ENCODE results near the gene TNK2.
"Not testable (repeated sequence)": the region's sequence is repeated elsewhere in the genome, so short reads cannot be mapped to it uniquely, and the experiment has no call there.

TNK2 gene

GRCh38 chr3:195905970-195906864 lies 2.1 kb downstream of the TNK2 start:
- no peak for DNase-seq (ENCODE audit: extremely low spot score)
- TF ChIP-seq HDGF (IDR thresholded peaks at IDR 0.05; ENCODE audit: borderline replicate concordance) (no peak), L3MBTL2 (conservative IDR thresholded peaks at IDR 0.05) (no peak), SP1 (IDR thresholded peaks at IDR 0.05) (no peak), PKNOX1 (IDR thresholded peaks at IDR 0.05) (no peak), SUZ12 (IDR thresholded peaks at IDR 0.05) (no peak), FOXK2 (IDR thresholded peaks at IDR 0.05) (no peak), BHLHE40 (IDR thresholded peaks at IDR 0.05; ENCODE audit: borderline replicate concordance) (no peak), FOXA1 (IDR thresholded peaks at IDR 0.05) (no peak), ZNF384 (IDR thresholded peaks at IDR 0.05) (no peak), LEF1 (IDR thresholded peaks at IDR 0.05; ENCODE audit: borderline replicate concordance) (no peak), NFRKB (IDR thresholded peaks at IDR 0.05) (no peak), FOXM1 (IDR thresholded peaks at IDR 0.05; ENCODE audit: borderline replicate concordance) (no peak), ELF4 (IDR thresholded peaks at IDR 0.05) (no peak), CTBP1 (IDR thresholded peaks at IDR 0.05; ENCODE audit: borderline replicate concordance) (no peak), ARNT (IDR thresholded peaks at IDR 0.05) (no peak), TARDBP (IDR thresholded peaks at IDR 0.05) (no peak)

DNA sequence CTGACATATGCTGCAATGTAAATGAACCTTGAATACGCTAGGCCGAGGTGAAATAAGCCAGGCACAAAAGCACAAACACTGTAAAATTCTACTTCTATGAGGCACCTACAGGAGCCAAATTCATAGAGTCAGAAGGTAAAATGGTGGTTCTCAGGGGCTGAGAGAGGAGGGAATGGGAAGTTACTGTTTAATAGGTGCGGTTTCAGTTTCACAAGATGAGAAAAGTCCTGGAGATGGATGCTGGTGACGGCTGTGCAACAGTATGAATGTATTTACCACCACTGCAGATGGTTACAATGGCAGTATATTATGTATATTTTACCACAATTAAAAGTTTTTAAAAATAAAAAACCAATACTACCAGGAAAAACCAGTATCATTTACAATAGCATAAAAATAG lies 4.0 kb downstream of the TNK2 start:
- no peak for DNase-seq (ENCODE audit: extremely low spot score)
- TF ChIP-seq BHLHE40 (IDR thresholded peaks at IDR 0.05; ENCODE audit: borderline replicate concordance) = no peak
- no peak for TF ChIP-seq TARDBP (IDR thresholded peaks at IDR 0.05)
- no peak for TF ChIP-seq LEF1 (IDR thresholded peaks at IDR 0.05; ENCODE audit: borderline replicate concordance)
- TF ChIP-seq SUZ12 (IDR thresholded peaks at IDR 0.05) = no peak
- TF ChIP-seq CTBP1 (IDR thresholded peaks at IDR 0.05; ENCODE audit: borderline replicate concordance) = no peak
- CTCF ChIA-PET = no interaction called here
- POLR2A ChIA-PET = no interaction called here

More at GRCh38 chr3:195905970-195906864, 2.1 kb downstream of the TNK2 start:
- POLR2A ChIA-PET = no interaction called here
- CTCF ChIA-PET = no interaction called here

DNA sequence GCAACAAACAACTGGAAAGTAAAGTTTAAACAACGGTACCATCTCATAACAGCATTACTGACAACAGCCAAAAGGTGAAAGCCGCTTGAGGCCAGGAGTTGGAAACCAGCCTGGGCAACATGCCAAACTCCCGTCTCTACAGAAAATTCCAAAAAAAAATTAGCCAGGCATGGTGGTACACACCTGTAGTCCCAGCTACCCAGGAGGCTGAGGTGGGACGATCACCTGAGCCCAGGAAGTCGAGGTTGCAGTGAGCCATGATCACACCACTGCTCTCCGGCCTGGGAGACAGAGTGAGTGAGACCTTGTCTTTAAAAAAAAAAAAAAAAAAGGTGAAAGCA lies 4.4 kb downstream of the TNK2 start:
- no peak for DNase-seq (ENCODE audit: extremely low spot score)
- TF ChIP-seq FOXA1 (IDR thresholded peaks at IDR 0.05) = no peak
- no peak for TF ChIP-seq L3MBTL2 (conservative IDR thresholded peaks at IDR 0.05)
- TF ChIP-seq NFRKB (IDR thresholded peaks at IDR 0.05) = no peak
- TF ChIP-seq ZNF384 (IDR thresholded peaks at IDR 0.05) = no peak
- no peak for TF ChIP-seq BHLHE40 (IDR thresholded peaks at IDR 0.05; ENCODE audit: borderline replicate concordance)
- TF ChIP-seq ELF4 (IDR thresholded peaks at IDR 0.05) = no peak
- ChIA-PET POLR2A (no interaction called here), CTCF (no interaction called here)

- CTCF ChIA-PET; DNase-seq (ENCODE audit: extremely low spot score); POLR2A ChIA-PET: not testable (repeated sequence)
Measured at GRCh38 chr3:195902634-195903033, 5.7 kb downstream of the TNK2 start.

DNA sequence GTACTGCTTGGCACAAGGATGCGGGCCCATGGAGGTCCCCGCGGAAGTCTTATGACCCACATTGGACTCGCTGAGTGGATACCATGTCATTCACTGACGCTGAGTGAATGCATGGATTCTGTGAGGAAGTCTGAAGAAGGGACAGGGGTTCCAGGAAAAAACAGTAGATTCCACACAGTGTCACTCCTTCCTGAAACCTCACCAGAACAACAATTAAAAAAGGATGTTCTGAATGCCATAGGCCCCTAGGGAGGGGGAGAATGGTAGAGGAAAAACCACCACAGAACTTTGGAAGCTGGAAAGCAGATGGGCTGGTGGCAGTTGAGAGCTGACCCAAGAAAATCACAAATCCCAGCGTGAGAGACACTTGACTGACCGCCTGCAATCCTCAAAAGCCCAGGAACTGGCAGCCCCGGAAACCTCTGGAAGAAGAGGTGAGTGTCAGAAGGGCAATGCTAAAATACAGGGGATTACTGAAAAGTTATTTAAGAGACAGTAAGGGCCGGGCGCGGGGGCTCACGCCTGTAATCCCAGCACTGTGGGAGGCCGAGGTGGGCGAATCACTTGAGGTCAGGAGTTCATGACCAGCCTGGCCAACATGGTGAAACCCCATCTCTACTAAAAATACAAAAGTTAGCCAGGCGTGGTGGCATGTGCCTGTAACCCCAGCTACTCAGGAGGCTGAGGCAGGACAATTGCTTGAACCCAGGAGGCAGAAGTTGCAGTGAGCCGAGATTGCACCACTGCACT lies 6.3 kb downstream of the TNK2 start:
- CTCF ChIA-PET; DNase-seq (ENCODE audit: extremely low spot score); POLR2A ChIA-PET: not testable (repeated sequence)

DNA sequence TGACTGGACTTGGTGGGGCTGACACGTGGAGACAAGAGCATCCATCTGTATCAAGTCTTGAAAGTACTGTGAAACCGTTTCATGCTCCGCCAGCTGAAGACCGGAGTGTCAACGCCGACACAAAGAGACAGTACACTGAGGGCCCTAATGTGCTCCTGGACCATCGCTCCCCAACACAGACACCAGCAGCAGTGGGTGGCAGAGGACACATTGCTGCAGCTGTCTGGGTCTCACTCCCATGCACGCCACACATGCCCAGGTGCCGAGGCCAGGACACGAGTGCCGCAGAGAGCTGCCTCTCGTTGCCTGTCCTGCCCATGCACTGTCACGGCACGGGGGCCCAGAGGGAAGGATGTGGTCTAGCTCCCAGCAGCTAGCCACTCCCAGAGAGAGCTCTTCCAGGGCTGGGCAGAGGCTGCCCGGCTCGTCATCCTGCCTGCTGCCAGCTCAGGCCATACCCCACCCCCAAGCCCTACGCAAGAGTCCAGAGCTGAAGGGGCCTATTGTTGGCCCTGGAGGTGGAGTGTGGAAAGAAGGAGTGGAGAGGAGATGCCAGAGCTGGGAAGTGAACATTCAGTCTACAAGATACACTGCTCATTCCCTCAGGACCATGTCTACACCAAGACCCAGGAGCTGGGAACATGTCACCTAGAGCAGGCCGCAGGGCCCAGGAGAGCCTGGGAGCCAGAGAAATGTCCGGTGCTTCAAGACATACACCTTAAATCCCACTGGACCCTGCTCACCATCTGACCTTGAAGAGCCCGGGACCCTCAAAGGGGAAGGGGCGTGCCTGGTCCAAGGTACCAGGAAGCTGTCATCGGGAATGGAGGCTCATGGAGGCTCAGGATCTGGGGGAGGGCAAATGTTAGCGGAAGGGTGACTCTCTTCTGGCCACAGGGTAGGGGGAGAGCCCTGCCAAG lies 7.7 kb downstream of the TNK2 start:
- ChIA-PET POLR2A (no interaction called here), CTCF (no interaction called here)
- no peak for TF ChIP-seq SUZ12 (IDR thresholded peaks at IDR 0.05)
- DNase-seq (ENCODE audit: extremely low spot score) = no peak

GRCh38 chr3:195899701-195900435 lies 8.5 kb downstream of the TNK2 start:
- ChIA-PET CTCF (no interaction called here), POLR2A (interaction anchor here (1.3 kb wide), 1 partner anchor 9 kb away, joined by 3 read pairs; no protein-coding TSS in a partner anchor)
- DNase-seq (ENCODE audit: extremely low spot score) = no peak
- TF ChIP-seq ARNT (IDR thresholded peaks at IDR 0.05) (no peak), NFRKB (IDR thresholded peaks at IDR 0.05) (no peak)
